ENCODE data around the gene KCNH1.
A peak's percentile ranks its signal among the peaks of the same experiment; 100 is the strongest.

KCNH1 gene, protein sequence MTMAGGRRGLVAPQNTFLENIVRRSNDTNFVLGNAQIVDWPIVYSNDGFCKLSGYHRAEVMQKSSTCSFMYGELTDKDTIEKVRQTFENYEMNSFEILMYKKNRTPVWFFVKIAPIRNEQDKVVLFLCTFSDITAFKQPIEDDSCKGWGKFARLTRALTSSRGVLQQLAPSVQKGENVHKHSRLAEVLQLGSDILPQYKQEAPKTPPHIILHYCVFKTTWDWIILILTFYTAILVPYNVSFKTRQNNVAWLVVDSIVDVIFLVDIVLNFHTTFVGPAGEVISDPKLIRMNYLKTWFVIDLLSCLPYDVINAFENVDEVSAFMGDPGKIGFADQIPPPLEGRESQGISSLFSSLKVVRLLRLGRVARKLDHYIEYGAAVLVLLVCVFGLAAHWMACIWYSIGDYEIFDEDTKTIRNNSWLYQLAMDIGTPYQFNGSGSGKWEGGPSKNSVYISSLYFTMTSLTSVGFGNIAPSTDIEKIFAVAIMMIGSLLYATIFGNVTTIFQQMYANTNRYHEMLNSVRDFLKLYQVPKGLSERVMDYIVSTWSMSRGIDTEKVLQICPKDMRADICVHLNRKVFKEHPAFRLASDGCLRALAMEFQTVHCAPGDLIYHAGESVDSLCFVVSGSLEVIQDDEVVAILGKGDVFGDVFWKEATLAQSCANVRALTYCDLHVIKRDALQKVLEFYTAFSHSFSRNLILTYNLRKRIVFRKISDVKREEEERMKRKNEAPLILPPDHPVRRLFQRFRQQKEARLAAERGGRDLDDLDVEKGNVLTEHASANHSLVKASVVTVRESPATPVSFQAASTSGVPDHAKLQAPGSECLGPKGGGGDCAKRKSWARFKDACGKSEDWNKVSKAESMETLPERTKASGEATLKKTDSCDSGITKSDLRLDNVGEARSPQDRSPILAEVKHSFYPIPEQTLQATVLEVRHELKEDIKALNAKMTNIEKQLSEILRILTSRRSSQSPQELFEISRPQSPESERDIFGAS

DNA sequence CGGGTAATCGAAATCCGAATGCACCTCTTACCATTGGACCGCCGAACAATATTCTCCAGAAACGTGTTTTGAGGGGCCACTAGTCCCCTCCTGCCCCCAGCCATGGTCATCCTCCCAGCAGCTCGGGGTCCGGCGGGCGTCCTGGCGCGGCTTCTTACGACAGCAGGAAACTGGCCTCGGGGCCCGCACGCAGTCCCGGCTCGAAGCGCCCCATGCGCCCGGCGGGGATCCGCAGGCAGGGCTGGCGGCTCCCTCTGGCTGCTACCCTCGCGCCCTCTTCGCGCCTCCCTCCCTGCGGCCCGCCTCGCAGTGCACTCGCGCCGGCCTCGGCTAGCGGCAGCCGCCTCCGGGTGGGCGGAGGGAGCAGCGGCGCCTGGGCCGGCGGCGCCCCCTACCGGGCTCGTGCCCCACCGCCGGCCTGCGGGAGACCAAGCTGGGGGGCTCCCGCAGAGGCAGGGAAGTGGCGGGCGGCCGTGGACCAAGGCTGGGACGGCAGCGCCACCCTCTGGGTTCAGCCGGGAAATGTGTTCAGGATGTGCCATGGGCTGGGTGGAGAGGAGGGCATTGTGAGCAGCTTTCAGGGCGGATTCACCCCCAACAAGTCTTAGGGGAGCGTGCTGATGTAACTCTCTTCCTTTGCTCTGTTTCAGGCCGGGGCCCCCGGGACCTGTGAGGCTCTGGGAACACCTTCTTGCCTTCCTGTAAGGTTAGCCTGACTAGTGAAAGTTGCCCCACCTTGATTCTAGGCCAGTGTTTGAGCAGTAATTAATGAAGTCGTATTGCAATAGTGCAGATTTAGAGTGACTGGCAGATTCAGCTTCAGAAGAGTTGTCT lies at the start of gene KCNH1:
TSS of gene KCNH1 (minus strand) at position 313 of the 834 bp plus-strand sequence. CDS start at position 110, 203 bp downstream.
- DNase-seq: peak; percentile 65

DNA sequence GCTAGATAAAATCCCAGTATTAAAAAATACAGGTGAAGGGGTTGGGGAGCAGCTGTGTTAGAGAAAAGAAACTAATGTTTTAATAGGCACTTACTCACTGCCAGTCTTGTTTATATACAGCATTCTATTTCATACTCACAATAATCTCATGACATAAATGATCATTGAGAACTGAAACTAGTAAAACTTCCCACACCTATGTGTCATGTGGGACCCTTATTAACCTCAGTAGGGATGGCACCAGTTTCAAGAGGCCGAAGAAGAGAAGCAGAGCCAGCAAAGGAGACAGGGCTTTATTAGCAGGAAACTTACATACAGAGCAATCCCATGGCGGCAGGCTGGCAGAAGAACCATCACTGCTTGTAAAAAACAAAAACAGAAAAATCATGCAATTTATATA lies 48.8 kb upstream of the KCNH1 start:
- no peak for DNase-seq

DNA sequence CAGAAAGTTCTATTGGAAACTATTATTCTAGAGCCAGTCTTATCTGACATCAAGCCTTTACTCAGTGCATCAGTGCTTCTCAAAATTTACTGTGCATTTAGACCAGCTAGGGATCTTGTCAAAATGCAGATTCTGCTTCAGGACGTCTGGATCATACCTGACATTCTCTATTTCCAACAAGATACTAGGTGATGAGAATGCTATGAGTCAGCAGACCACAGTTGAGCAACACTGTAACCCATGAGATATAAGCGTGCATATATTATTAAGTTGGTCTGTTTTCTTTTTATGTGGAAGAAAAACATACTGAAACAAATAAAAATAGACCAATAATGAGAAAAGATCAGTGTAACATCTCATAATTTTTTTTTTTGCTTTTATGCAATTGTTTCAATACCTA lies 40.4 kb upstream of the KCNH1 start:
- DNase-seq: no peak

DNA sequence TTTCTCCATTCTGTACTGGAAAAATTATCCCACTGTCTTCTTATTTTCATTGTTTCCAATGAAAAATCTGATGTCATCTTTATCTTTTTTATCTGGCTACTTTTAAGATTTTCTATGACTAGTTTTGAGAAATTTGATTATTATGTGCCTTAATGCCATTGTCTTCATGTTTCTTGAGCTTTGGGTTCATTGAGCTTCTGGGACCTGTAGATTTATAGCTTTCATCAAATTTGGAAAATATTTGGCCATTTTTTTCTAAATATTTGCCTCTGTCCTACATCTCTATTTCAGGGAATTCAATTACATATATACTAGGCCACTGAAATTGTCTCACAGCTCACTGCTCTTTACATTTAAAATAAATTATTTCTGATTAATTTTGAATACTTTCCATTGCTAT lies 38.7 kb upstream of the KCNH1 start:
- DNase-seq: no peak

DNA sequence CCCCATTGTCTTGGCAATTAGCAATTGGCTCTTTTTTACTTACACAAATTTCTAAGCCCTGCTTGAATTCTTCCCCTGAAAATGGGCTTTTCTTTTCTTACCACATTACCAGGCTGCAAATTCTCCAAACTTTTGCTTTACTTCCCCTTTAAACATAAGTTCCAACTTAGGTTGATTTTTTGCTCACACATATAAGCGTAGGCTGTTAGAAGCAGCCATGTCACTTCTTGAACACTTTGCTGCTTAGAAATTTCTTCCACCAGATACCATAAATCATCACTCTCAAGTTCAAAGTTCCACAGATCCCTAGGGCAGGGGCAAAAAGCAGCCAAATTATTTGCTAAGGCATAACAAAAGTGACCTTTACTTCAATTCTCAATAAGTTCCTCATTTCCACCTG lies 35.4 kb upstream of the KCNH1 start:
- DNase-seq: no peak

DNA sequence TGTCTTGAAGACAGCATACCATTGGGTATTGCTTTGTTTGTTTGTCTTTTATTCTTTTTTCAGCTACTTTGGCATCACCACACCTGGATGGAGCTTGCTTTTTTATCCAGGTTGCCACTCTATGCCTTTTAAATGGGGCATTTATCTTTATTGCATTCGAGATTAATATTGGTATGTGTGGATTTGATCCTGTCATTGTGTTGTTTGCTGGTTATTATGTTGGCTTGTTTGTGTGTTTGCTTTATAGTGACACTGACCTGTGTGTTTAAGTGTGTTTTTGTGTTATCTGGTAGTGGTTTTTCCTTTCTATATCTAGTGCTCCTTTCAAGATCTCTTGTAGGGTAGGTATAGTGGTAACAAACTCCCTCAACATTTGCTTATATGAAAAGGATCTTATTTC lies 24.9 kb upstream of the KCNH1 start:
- DNase-seq: no peak

DNA sequence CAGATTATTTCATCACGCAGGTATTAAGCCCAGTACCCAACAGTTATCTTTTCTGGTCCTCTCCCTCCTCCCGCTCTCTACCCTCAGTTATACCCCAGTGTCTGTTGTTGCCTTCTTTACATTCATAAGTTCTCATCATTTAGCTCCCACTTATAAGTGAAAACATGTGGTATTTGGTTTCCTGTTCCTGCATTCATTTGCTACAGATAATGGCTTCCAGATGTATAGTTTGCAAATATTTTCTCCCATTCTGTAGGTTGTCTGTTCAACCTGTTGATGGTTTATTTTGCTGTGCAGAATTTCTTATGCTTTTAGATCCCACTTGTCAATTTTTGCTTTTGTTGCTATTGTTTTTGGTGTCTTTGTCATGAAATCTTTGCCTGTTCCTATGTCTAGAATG lies 21.1 kb upstream of the KCNH1 start:
- no peak for DNase-seq

DNA sequence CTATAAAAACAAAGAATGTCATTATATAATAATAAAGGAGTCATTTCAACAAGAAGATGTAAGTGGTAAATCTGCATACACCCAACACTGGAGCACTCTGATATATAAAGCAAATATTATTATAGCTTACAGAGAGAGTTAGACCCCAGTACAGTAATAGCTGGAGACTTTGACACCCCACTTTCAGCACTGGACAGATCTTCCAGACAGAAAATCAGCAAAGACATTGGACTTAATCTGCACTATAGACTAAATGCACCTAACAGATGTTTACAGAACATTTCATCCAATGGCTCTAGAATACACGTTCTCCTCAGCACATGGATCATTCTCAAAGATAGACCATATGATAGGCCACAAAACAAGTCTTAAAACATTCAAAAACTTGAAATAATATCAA lies 20.0 kb upstream of the KCNH1 start:
- no peak for DNase-seq

DNA sequence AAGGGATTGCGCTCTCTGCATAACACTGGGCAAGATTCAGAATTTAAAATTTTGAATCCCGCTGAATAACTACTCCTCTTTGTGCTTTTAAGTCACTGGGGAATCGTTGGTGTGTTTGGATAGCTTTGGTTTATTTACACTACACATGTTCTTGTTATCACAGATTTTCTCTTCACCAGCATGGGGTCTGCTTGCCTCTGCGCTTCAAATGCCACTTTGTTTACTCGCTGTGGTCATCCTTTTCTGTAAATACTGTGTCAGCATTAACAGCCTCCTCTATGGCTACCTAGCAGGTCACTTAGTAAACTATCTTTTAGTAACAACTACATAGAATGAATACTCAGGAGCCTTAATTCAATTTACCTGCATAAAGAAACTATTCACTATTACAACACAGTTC lies 14.4 kb upstream of the KCNH1 start:
- no peak for DNase-seq

DNA sequence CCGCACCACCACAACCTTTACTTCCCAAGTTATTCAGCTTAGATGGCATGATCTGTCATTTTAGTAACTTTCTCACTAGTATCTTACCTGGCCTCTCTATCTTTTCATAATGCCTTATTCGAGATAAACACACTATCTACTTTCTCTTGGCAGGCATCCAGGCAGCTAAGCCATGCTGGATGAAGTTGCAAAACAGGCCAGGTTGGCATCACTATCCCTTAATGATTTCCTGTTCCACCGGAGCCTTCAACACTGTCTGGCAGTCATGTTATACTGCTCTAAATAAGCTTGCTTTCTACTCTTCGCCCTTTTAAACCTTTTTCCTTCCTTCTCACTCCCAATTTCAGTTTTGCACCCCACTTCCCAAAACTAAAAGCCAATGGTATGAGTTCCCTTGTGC lies 12.0 kb upstream of the KCNH1 start:
- DNase-seq: no peak

DNA sequence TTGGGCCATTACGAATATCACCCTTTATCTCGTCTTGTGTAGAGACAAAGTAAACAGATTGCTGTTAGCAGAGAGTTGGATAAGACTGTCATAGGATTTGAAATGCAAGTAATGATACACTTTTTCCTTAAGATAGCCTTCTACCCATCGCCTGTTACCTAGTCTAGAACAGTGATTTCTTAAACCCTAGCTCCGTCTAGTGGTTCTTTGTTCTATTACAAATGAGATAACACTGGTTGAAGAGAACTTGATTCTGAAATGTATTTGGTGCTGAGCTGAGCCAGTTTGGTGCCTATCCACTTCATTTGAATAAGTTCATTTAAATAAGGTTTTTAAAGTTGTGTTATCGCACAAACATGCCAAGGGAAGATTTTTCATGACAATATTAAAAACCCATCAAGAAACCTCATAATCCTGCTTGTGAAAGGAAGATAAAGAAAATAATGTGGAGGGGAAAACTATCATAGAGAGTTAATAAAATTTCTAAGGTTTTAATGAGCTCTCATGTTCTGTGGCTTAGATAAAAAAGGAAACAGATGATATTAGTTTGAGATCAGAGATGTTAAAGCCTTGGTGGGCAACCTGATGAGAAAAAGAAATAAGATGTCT lies 1.5 kb upstream of the KCNH1 start:
- DNase-seq: no peak

DNA sequence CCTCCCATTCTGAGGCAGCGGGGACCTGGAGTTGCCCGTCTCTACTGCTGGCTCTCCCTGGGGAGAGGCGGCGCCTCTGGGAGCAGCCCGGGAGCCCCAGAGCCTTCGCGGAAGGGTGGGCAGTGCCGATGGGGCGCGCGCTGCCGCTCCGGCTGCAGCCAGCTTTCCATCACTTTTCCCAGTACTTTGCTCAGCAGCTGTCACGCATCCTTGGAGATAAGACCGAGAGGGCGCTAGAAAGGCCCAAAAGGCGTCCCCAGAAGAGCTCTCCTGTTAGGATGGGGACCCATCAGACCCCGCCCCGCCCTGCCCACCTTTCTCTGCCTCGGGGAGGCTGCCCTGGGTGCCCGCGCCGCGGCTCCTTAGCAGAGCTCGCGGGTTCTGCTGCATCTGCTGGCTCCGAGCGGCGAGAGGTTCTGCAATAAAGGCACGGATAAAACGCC lies 534 bp downstream of the KCNH1 start:
- DNase-seq: no peak

DNA sequence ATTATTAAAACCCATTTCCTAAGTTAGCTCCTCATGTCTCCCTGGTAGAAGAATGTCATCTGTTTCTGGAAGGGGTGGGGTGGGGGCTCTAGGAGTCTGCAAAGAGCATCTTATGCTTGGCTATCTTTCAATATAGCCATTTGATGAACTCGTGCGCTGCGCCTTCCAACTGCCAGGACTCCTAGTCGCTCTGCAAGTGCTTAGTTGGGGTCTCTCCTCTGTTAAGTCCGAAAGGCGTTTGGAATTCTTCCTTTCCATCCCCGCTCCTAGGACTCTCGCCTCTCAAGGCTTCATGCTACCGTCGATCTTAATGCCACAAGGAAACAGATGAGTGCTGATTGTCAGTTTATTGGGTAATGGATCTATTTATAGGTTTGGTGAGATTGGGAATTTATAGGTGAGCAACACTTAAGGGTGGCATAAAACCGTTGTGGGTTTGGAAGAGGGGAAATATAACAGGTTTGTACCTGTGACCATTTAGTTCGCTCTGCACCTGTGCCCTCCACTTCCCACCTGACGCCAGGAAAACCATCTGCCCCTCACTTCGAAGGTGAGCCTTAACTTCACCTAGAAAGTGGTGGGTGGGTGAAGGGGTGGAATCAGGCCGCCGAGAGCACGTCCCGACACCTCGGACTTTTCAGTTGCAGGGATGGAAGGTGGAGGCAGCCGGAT lies 1.1 kb downstream of the KCNH1 start:
- no peak for DNase-seq

DNA sequence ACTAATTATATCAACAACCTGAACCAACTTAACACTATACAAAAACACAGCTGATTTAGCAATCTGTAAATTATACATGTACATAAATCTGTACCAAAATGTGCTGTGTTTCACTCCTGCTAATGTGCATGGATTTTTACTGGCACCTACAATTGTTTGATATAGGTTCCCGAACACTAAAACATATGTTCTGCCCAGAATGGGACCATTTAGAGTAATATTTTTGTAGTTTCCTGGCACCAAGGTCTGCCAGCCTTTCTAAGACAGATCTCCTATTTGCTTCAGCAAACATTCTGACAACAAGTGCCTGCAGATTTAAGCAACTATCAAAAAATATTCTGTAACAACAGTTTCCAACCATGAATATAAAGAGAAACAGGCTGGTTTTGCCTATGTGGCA lies 4.2 kb downstream of the KCNH1 start:
- no peak for DNase-seq

DNA sequence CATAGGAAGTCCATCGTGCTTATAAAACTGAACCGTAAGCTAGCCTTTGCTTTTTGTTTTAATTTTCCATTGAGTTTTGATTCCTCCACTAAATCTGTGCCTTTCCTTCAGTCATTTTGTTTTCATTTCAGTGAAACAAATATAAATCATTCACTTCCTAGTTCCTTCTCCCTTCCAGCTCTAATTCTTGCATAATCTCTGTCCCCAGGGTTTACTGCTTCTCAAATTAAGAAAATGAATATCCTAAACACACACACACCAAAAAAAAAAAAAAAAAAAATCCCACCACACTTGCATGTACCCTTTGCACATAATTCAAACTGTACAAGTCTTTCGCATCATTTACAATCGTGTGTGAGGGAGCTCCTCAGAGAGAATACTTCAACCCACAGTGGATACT lies 6.8 kb downstream of the KCNH1 start:
- DNase-seq: no peak

DNA sequence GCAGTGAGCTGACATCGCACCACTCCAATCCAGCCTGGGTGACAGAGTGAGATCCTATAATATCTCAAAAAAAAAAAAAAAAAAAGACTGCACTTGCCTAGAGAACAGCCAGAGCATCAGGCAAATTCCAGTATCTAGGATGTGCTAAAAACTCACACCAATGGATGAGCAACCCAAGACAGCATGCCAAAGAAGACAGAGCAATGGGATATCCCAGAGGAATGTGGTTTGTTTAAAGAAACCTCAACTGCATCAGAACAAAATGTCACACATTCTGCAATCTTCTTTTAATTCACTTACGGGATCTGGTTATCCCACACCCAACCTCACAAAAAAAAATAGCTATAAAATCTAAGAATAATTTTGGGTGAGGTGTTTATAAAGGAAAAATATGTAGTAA lies 7.3 kb downstream of the KCNH1 start:
- no peak for DNase-seq

DNA sequence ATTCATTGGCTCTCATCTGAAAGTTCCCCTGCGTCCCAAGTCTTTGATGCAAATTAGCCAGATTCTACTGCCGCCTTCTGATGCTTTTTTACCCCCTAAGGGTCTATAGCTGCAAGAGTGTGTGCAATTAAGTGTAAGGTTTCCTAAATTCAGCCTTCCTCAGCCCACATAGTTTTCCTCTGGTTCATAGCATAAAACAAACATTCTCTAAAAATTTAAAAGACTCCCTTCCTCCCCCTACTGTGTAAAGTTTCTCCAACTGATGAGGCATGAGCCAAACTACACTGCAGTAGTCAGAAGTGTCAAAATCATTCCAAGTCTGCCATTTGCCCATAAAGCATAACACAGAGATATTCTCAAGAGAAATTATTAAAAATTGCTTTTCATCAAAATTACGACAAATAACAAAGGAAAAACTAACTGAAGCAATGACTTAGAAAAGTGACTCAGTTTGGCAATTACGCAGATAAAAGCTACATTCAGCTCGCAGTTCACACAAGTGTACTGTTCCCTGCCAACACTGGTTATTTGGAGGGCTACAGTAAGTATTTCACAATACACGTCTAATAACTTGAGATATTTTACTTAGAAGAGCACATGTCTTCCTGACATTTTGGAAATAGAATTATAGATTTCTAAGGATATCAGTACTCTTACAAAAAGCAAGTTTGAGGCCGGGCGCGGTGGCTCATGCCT lies 15.4 kb downstream of the KCNH1 start:
- DNase-seq: no peak

DNA sequence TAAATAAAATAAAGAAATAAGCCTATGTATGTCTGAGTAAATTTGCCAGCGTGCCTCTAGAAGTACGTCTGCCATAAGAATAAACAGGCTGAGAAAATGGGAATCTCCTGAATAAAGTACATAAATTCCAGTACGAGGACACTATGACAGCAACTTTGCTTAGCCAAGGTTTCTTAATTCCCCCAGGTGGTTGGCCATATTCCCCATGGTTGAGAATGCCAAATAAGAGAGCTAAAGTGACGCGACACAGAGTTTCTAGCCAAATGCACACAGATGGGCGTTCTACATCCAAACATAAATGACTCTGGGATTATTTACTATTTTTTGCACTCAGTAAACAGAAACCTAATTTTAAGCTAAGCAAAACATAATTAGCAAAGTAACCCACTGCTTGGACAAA lies 19.5 kb downstream of the KCNH1 start:
- DNase-seq: no peak

DNA sequence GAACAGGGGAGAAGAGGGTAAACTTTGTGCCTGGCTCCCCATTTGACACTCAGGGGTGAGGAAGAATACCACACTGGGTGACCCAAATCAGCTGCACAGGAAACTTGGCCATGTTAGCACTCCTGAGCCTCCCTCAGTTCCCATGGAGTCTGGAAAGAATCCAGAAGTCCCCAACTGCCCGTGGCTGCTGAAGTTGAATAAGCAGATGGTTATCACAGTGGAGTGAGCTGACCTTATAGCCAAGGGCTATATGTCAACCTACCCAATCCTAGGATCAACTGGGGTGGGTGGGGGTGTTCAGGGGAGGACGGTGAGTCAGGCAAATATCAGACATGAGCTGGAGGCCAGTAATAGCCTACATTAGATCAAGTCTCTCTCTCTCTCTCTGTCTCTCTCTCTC lies 20.4 kb downstream of the KCNH1 start:
- no peak for DNase-seq

DNA sequence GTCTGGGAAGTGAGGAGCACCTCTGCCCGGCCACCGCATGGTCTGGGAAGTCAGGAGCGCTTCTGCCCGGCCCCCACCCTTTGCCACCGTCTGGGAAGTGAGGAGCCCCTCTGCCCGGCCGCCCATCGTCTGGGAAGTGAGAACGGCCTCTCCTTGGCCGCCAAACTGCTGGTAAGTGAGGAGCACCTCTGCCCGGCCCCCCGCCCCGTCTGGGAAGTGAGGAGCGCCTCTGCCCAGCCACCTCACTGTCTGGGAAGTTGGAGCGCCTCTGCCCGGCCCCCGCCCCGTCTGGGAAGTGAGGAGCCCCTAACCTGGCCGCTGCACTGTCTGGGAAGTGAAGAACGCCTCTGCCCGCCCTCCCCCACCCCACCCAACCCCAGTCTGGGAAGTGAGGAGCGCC lies 22.6 kb downstream of the KCNH1 start:
- DNase-seq: no peak

DNA sequence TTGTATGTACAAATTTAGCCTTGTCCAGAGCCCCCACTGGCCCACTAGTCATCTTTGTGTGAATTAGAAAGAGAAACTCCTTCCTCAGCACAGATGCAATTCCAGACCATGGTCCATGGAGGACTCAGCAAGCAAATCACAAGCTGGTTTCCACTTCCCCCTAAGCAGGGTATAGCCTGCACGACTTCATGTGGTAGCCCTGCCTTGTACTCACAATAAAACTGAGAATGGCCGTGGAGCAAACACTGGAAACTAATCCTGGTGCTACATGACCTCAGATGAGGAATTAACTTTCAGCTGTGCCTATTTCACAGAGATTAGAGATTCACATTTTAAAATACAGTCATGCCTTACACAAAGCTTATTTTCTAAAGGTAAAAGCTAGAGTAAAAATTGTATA lies 32.5 kb downstream of the KCNH1 start:
- DNase-seq: no peak

All from activated CD4-positive, alpha-beta T cell treated with anti-CD3 and anti-CD28 coated beads, Interleukin-2, amount 50 U/mL, for 1 hour (primary cell).